GM21367 (cell line): ENCODE measurements around the gene ZNF423.

Experiments used
- ATAC-seq: cut with Tn5 transposase; IDR thresholded peaks from one replicate; pipeline ENCODE4 v1.9.1; 2021; ENCODE audit not compliant: unreplicated experiment

The ZNF423 gene

GRCh38 chr16:49590166-49590871 lies 265.6 kb downstream of the ZNF423 start:
- ATAC-seq = no peak

GRCh38 chr16:49589544-49590031 lies 266.3 kb downstream of the ZNF423 start:
- no peak for ATAC-seq

GRCh38 chr16:49588729-49589384 lies 267.1 kb downstream of the ZNF423 start:
- no peak for ATAC-seq

- no peak for ATAC-seq
Measured at GRCh38 chr16:49588026-49588425, 267.9 kb downstream of the ZNF423 start.

GRCh38 chr16:49587511-49587910 lies 268.4 kb downstream of the ZNF423 start:
- no peak for ATAC-seq

- ATAC-seq = no peak
Measured at GRCh38 chr16:49586466-49587450, 269.2 kb downstream of the ZNF423 start.

GRCh38 chr16:49585143-49585832 lies 270.6 kb downstream of the ZNF423 start:
- no peak for ATAC-seq

GRCh38 chr16:49583911-49584310 lies 272.0 kb downstream of the ZNF423 start:
- ATAC-seq = no peak

GRCh38 chr16:49581630-49582298 lies 274.1 kb downstream of the ZNF423 start:
- no peak for ATAC-seq

GRCh38 chr16:49580751-49581303 lies 275.1 kb downstream of the ZNF423 start:
- no peak for ATAC-seq

- no peak for ATAC-seq
Measured at GRCh38 chr16:49578435-49579024, 277.4 kb downstream of the ZNF423 start.

- no peak for ATAC-seq
Measured at GRCh38 chr16:49578018-49578417, 277.9 kb downstream of the ZNF423 start.

- no peak for ATAC-seq
Measured at GRCh38 chr16:49576941-49577340, 279.0 kb downstream of the ZNF423 start.

GRCh38 chr16:49576173-49576494 lies 279.8 kb downstream of the ZNF423 start:
- no peak for ATAC-seq

- peak; percentile 97 for ATAC-seq
Measured at GRCh38 chr16:49575346-49576172, 280.4 kb downstream of the ZNF423 start.

- ATAC-seq = no peak
Measured at GRCh38 chr16:49574826-49575225, 281.1 kb downstream of the ZNF423 start.

- ATAC-seq = no peak
Measured at GRCh38 chr16:49567950-49568349, 288.0 kb downstream of the ZNF423 start.

- ATAC-seq = no peak
Measured at GRCh38 chr16:49566432-49566831, 289.5 kb downstream of the ZNF423 start.
